GM12878 (cell line): ENCODE measurements around the gene CASP5. TPM values are rescaled to one million over a fixed set of nuclear protein-coding genes. Genes with fewer than 3 reads are reported as not detected.

Experiments
- CEBPZ ChIP-seq: fragments of 150-350 bp; IDR thresholded peaks from 2 replicates; pipeline ENCODE4 v1.6.1; 2016; ENCODE audit warnings: low read depth, low read length
- CHD4 ChIP-seq: fragments of 200-600 bp; sonication (generic); IDR thresholded peaks from 2 replicates; pipeline ENCODE4 v1.6.1; 2016; ENCODE audit warnings: mild to moderate bottlenecking
- IKZF1 ChIP-seq: fragments of 450-650 bp; conservative IDR thresholded peaks from 2 replicates; pipeline ENCODE4 v1.6.1; 2017; ENCODE audit warnings: antibody characterized with exemption, mild to moderate bottlenecking
- SUZ12 ChIP-seq: fragments of 200-600 bp; sonication (generic); IDR thresholded peaks from one replicate; pipeline ENCODE4 v1.6.1; 2018; ENCODE audit warnings: antibody characterized with exemption, mild to moderate bottlenecking; ENCODE audit not compliant: unreplicated experiment
- TCF7 ChIP-seq: IDR thresholded peaks from 2 replicates; pipeline ENCODE4 v1.6.1; 2014; ENCODE audit warnings: antibody characterized with exemption, borderline replicate concordance
- ZNF592 ChIP-seq: fragments of 450-650 bp; IDR thresholded peaks from 2 replicates; pipeline ENCODE4 v1.6.1; 2017; ENCODE audit warnings: mild to moderate bottlenecking, moderate library complexity
- polyA plus RNA-seq, 11 experiments: library from polyadenylated mRNA; depleted of rRNA in 4 of 11; unstranded in 6 of 11; stranded (reverse) in 5 of 11; fragments of >200 nt; fragmentation: Nextera tagmentation in 4 of 11; fragmentation: Illumina TruSeq in 1 of 11; extraction: Ambion mirVana in 4 of 11; extraction: Trizol in 1 of 11; gene quantifications; 1 replicate in 1 of 11; 2 replicates in 10 of 11; pipeline versions ENCODE4 v1.2.1 to v1.2.3, GENCODE V29; 2011 to 2016; ENCODE audit warnings: inconsistent platforms in 2 of 11, missing spikeins in 2 of 11, low read depth in 1 of 11
- total RNA-seq, 4 experiments: library from RNA; depleted of rRNA in 3 of 4; stranded (reverse); fragments of >200 nt in 3 of 4; fragmentation: Illumina TruSeq in 1 of 4; extraction: Trizol in 1 of 4; gene quantifications; 2 replicates each; pipeline versions ENCODE4 v1.2.1 to v1.2.3, GENCODE V29; 2013 to 2021

The CASP5 gene
- total and polyA plus RNA-seq, 10 of the 15 experiments (the other 5 are each of a cell fraction or from before 2014, with no cell fraction given): not detected

- TF ChIP-seq CEBPZ (no peak), IKZF1 (no peak), TCF7 (no peak), ZNF592 (no peak), CHD4 (no peak), SUZ12 (no peak)
These were observed 30.2 kb downstream of the CASP5 start (continued) for GRCh38 chr11:104992781-104993180.
